ENCODE measurements around the gene DOK4. TPM values are rescaled to one million over a fixed set of nuclear protein-coding genes. Genes with fewer than 3 reads are reported as not detected.

DOK4 gene
- total RNA-seq, 2 donors from 2014 or later, result 17.9 to 22.1 TPM

- no peaks in the 10 kb centered on the region for H3K36me3 ChIP-seq (ENCODE audit: control insufficient read depth, insufficient read depth, low read length)
- H3K4me1 ChIP-seq (ENCODE audit: control insufficient read depth, insufficient read depth, low read length), result no peaks in the 10 kb centered on the region
- no peak overlapping the region for H3K27ac ChIP-seq (ENCODE audit: low read depth, low read length)
- H3K4me3 ChIP-seq (ENCODE audit: low read length), result no peak overlapping the region
- 93 to 100% methylated on average over 5 to 7 of the region's 7 CpGs for WGBS, 2 experiments (ENCODE audit: insufficient coverage in 1 of 2, insufficient read length in 1 of 2)
- Mint-ChIP-seq H3K27me3 (ENCODE audit: insufficient read depth) (peaks cover 32% of the 10 kb centered on the region), H3K4me1 (peaks cover 50% of the 10 kb centered on the region), H3K27ac (no peak overlapping the region), H3K36me3 (ENCODE audit: low read depth) (peaks cover 6% of the 10 kb centered on the region), H3K9me3 (no peaks in the 10 kb centered on the region), H3K4me3 (no peak overlapping the region)
- H3K27me3 ChIP-seq (ENCODE audit: control insufficient read depth, insufficient read depth, low read length, poor library complexity, severe bottlenecking), result peaks cover 18% of the 10 kb centered on the region
- no peak overlapping the region for H3K9ac ChIP-seq (ENCODE audit: extremely low read depth, low read length, poor library complexity, severe bottlenecking)
- DNase-seq, result no peak
- H3K9me3 ChIP-seq (ENCODE audit: control insufficient read depth, low read length), result no peaks in the 10 kb centered on the region
- TF ChIP-seq CTCF (conservative IDR thresholded peaks at IDR 0.05), result no peak
Measured at GRCh38 chr16:57532266-57532625, 46.0 kb upstream of the DOK4 start.

GRCh38 chr16:57531635-57532265 lies 45.5 kb upstream of the DOK4 start:
- H3K4me3 Mint-ChIP-seq, result no peak overlapping the region
- peak; percentile 31 for DNase-seq
- H3K27ac Mint-ChIP-seq, result no peak overlapping the region
- WGBS, 2 experiments (ENCODE audit: insufficient coverage in 1 of 2, insufficient read length in 1 of 2), result 91 to 100% methylated on average over 2 to 8 of the region's 8 CpGs
- H3K27me3 ChIP-seq (ENCODE audit: control insufficient read depth, insufficient read depth, low read length, poor library complexity, severe bottlenecking), result peaks cover 18% of the 10 kb centered on the region
- peaks cover 48% of the 10 kb centered on the region for H3K4me1 Mint-ChIP-seq
- H3K27ac ChIP-seq (ENCODE audit: low read depth, low read length), result no peak overlapping the region
- H3K9ac ChIP-seq (ENCODE audit: extremely low read depth, low read length, poor library complexity, severe bottlenecking), result no peak overlapping the region
- no peaks in the 10 kb centered on the region for H3K4me1 ChIP-seq (ENCODE audit: control insufficient read depth, insufficient read depth, low read length)
- H3K4me3 ChIP-seq (ENCODE audit: low read length), result no peak overlapping the region
- no peaks in the 10 kb centered on the region for H3K9me3 ChIP-seq (ENCODE audit: control insufficient read depth, low read length)
- no peak for TF ChIP-seq CTCF (conservative IDR thresholded peaks at IDR 0.05)
- peaks cover 32% of the 10 kb centered on the region for H3K27me3 Mint-ChIP-seq (ENCODE audit: insufficient read depth)
- H3K9me3 Mint-ChIP-seq, result no peaks in the 10 kb centered on the region
- H3K36me3 ChIP-seq (ENCODE audit: control insufficient read depth, insufficient read depth, low read length), result no peaks in the 10 kb centered on the region
- H3K36me3 Mint-ChIP-seq (ENCODE audit: low read depth), result peaks cover 6% of the 10 kb centered on the region

- peaks cover 48% of the 10 kb centered on the region for H3K4me1 Mint-ChIP-seq
- H3K27ac Mint-ChIP-seq, result no peak overlapping the region
- H3K4me3 ChIP-seq (ENCODE audit: low read length), result no peak overlapping the region
- TF ChIP-seq CTCF (conservative IDR thresholded peaks at IDR 0.05), result no peak
- H3K27ac ChIP-seq (ENCODE audit: low read depth, low read length), result no peak overlapping the region
- no peak for DNase-seq
- 86 to 95% methylated on average over 3 of the region's 3 CpGs for WGBS, 2 experiments (ENCODE audit: insufficient coverage in 1 of 2, insufficient read length in 1 of 2)
- H3K9me3 ChIP-seq (ENCODE audit: control insufficient read depth, low read length), result no peaks in the 10 kb centered on the region
- peaks cover 6% of the 10 kb centered on the region for H3K36me3 Mint-ChIP-seq (ENCODE audit: low read depth)
- H3K27me3 ChIP-seq (ENCODE audit: control insufficient read depth, insufficient read depth, low read length, poor library complexity, severe bottlenecking), result peaks cover 18% of the 10 kb centered on the region
- no peak overlapping the region for H3K4me3 Mint-ChIP-seq
- no peaks in the 10 kb centered on the region for H3K36me3 ChIP-seq (ENCODE audit: control insufficient read depth, insufficient read depth, low read length)
- H3K27me3 Mint-ChIP-seq (ENCODE audit: insufficient read depth), result peaks cover 33% of the 10 kb centered on the region
- no peaks in the 10 kb centered on the region for H3K4me1 ChIP-seq (ENCODE audit: control insufficient read depth, insufficient read depth, low read length)
- H3K9me3 Mint-ChIP-seq, result no peaks in the 10 kb centered on the region
- H3K9ac ChIP-seq (ENCODE audit: extremely low read depth, low read length, poor library complexity, severe bottlenecking), result no peak overlapping the region
Measured at GRCh38 chr16:57531253-57531575, 44.9 kb upstream of the DOK4 start.
